ENCODE data around the gene ALPG. TPM values are rescaled to one million over a fixed set of nuclear protein-coding genes. Genes with fewer than 3 reads are reported as not detected.
"Not testable (repeated sequence)": the region's sequence is repeated elsewhere in the genome, so short reads cannot be mapped to it uniquely, and the experiment has no call there.

ALPG gene
- total and polyA plus RNA-seq, 7 donors, result not detected

GRCh38 chr2:232432598-232433184 lies 26.0 kb downstream of the ALPG start:
- Histone ChIP-seq H3K27ac (no peak overlapping the region), H3K27me3 (ENCODE audit: insufficient read depth in 3 of 3, low read length in 2 of 3) (no peaks in the 10 kb centered on the region), H3K9me3 (no peaks in the 10 kb centered on the region), H3K36me3 (ENCODE audit: insufficient read depth in 1 of 2, low read depth in 1 of 2) (no peaks in the 10 kb centered on the region), H3K4me3 (no peak overlapping the region), H3K4me1 (no peaks in the 10 kb centered on the region)
- ATAC-seq, result no peak
- WGBS, 3 donors, result 78 to 89% (median 84%) methylated on average over 13 to 16 of the region's 16 CpGs
- no peak for TF ChIP-seq CTCF (IDR thresholded peaks at IDR 0.05)
- intact Hi-C loops (cut with DNase I), result loop anchor here (5.0 to 10.0 kb wide), 2 partner anchors 95 to 98 kb away; no protein-coding TSS in a partner anchor
- DNase-seq, result no peak

GRCh38 chr2:232433622-232434021 lies 27.0 kb downstream of the ALPG start:
- intact Hi-C loops (cut with DNase I), result loop anchor here (5.0 to 10.0 kb wide), 2 partner anchors 96 to 99 kb away; no protein-coding TSS in a partner anchor
- not testable (repeated sequence) for H3K36me3 ChIP-seq (ENCODE audit: insufficient read depth in 1 of 2, low read depth in 1 of 2); ATAC-seq; H3K27me3 ChIP-seq (ENCODE audit: insufficient read depth in 3 of 3, low read length in 2 of 3); H3K9me3 ChIP-seq; H3K4me1 ChIP-seq; H3K4me3 ChIP-seq; H3K27ac ChIP-seq
- DNase-seq, result peak in 1 of 2 donors; percentile 7
- WGBS, 3 donors, result 80 to 93% (median 83%) methylated on average over 9 of the region's 9 CpGs

DNA sequence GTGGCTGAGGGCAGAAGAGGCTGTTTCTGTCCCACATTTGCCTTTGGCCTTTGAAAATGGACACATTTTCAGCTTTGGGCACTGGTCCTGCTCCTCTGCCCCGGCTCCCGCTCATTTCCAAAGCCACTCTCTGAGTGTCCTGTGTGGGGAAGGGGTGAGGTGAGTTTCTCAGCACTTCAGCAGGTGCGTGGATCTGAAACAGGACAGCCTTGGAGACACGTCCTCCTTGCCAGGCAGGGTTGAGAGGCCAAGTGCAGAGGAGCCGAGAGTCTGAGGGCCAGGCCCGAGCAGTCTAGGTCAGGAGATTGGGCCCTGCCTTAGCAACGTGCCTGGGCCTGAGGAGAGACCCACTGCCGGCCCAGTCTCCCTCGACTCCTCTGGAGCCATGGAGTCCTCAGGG lies 27.4 kb downstream of the ALPG start:
- H3K9me3 ChIP-seq, result no peaks in the 10 kb centered on the region
- H3K27ac ChIP-seq, result no peak overlapping the region
- H3K4me1 ChIP-seq, result no peaks in the 10 kb centered on the region
- intact Hi-C loops (cut with DNase I), result loop anchor here (5.0 to 10.0 kb wide), 2 partner anchors 97 to 99 kb away; no protein-coding TSS in a partner anchor
- ATAC-seq, result no peak
- no peak for TF ChIP-seq CTCF (IDR thresholded peaks at IDR 0.05)
- H3K36me3 ChIP-seq (ENCODE audit: insufficient read depth in 1 of 2, low read depth in 1 of 2), result no peaks in the 10 kb centered on the region
- no peaks in the 10 kb centered on the region for H3K27me3 ChIP-seq (ENCODE audit: insufficient read depth in 3 of 3, low read length in 2 of 3)
- DNase-seq, result peak in 1 of 2 donors; percentile 23
- no peak overlapping the region for H3K4me3 ChIP-seq
- 75 to 83% (median 81%) methylated on average over 9 of the region's 9 CpGs for WGBS, 3 donors

GRCh38 chr2:232434563-232435374 lies 28.1 kb downstream of the ALPG start:
- H3K4me1 ChIP-seq, result no peaks in the 10 kb centered on the region
- no peaks in the 10 kb centered on the region for H3K27me3 ChIP-seq (ENCODE audit: insufficient read depth in 3 of 3, low read length in 2 of 3)
- DNase-seq, result peak in 1 of 2 donors; percentile 45
- no peaks in the 10 kb centered on the region for H3K9me3 ChIP-seq
- no peaks in the 10 kb centered on the region for H3K36me3 ChIP-seq (ENCODE audit: insufficient read depth in 1 of 2, low read depth in 1 of 2)
- intact Hi-C loops (cut with DNase I), result loop anchor here (5.0 to 10.0 kb wide), 2 partner anchors 97 to 100 kb away; no protein-coding TSS in a partner anchor
- no peak overlapping the region for H3K27ac ChIP-seq
- TF ChIP-seq CTCF (IDR thresholded peaks at IDR 0.05), result no peak
- H3K4me3 ChIP-seq, result no peak overlapping the region
- no peak for ATAC-seq
- 91 to 94% (median 93%) methylated on average over 11 to 12 of the region's 12 CpGs for WGBS, 3 donors

- no peak for TF ChIP-seq CTCF (IDR thresholded peaks at IDR 0.05)
- intact Hi-C loops (cut with DNase I), result loop anchor here in 1 of 2 donors (10.0 kb wide), 1 partner anchor 101 kb away; no protein-coding TSS in a partner anchor
Measured at GRCh38 chr2:232435375-232435648, 28.7 kb downstream of the ALPG start.

More at GRCh38 chr2:232435375-232435648, 28.7 kb downstream of the ALPG start:
- H3K36me3 ChIP-seq (ENCODE audit: insufficient read depth in 1 of 2, low read depth in 1 of 2), result no peaks in the 10 kb centered on the region
- 89 to 100% (median 96%) methylated on average over 4 of the region's 4 CpGs for WGBS, 3 donors
- ATAC-seq (no peak), DNase-seq (no peak)
- no peaks in the 10 kb centered on the region for H3K4me1 ChIP-seq
- no peak overlapping the region for H3K27ac ChIP-seq
- no peaks in the 10 kb centered on the region for H3K9me3 ChIP-seq
- no peaks in the 10 kb centered on the region for H3K27me3 ChIP-seq (ENCODE audit: insufficient read depth in 3 of 3, low read length in 2 of 3)
- no peak overlapping the region for H3K4me3 ChIP-seq

All from psoas muscle (tissue), 8 donors.